Measurements from ENCODE around the gene RTN4R. TPM values are rescaled to one million over a fixed set of nuclear protein-coding genes. Genes with fewer than 3 reads are reported as not detected.
"Not testable (repeated sequence)": the region's sequence is repeated elsewhere in the genome, so short reads cannot be mapped to it uniquely, and the experiment has no call there.

Gene RTN4R
- total RNA-seq, 4 donors from 2014 or later = 9.1 to 15.7 (median 12.9) TPM

DNA sequence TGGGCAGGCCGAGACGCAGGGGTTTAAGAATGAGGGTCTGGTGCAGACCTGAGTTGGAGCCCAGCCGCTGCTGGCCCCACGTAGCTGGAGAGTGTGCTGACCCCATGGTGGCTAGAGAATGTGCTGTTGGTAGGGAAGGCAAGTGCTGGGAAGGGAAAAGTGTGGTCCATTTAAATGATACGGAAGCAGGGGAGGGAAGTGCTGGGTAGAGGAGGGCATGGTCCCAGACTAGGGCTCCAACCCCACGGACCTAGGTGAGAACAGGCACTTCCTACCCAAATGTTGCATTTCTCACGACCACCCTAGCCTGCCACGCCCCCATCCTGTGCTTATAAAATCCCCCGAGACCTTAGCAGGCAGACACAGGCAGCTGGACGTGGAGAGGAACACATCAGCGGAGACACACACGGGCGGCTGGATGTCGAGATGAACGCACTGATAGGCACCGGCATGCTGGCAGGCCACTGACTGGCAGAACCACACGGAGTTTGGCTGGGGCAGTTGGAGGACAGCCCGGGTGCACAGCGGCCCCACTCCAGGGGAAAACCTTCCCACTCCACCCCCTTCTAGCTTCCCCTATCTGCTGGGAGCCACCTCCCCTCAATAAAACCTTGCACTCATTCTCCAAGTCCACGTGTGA is 18.8 kb upstream of the RTN4R start:
- DNase-seq (ENCODE audit: low spot score in 2 of 2); H3K4me3 ChIP-seq (ENCODE audit: low read depth, poor library complexity, severe bottlenecking); intact Hi-C loops (cut with DNase I; ENCODE audit: low total_unique reads): not testable (repeated sequence)
- 60 to 77% methylated on average over 8 to 13 of the region's 20 CpGs for WGBS, 2 donors

GRCh38 chr22:20286312-20286660 is 18.2 kb upstream of the RTN4R start:
- DNase-seq (ENCODE audit: low spot score in 2 of 2); intact Hi-C loops (cut with DNase I; ENCODE audit: low total_unique reads); H3K4me3 ChIP-seq (ENCODE audit: low read depth, poor library complexity, severe bottlenecking): not testable (repeated sequence)
- WGBS, 2 donors = 25 to 27% methylated on average over 8 of the region's 8 CpGs

GRCh38 chr22:20285473-20286311 is 17.6 kb upstream of the RTN4R start:
- not testable (repeated sequence) for H3K4me3 ChIP-seq (ENCODE audit: low read depth, poor library complexity, severe bottlenecking)
- 18 to 27% methylated on average over 4 to 5 of the region's 12 CpGs for WGBS, 2 donors
- peak; percentile 68 to 95 for DNase-seq (ENCODE audit: low spot score in 2 of 2)
- intact Hi-C loops (cut with DNase I; ENCODE audit: low total_unique reads) = loop anchor here (2.0 kb wide), 1 partner anchor 129 kb away; no protein-coding TSS in a partner anchor

DNA sequence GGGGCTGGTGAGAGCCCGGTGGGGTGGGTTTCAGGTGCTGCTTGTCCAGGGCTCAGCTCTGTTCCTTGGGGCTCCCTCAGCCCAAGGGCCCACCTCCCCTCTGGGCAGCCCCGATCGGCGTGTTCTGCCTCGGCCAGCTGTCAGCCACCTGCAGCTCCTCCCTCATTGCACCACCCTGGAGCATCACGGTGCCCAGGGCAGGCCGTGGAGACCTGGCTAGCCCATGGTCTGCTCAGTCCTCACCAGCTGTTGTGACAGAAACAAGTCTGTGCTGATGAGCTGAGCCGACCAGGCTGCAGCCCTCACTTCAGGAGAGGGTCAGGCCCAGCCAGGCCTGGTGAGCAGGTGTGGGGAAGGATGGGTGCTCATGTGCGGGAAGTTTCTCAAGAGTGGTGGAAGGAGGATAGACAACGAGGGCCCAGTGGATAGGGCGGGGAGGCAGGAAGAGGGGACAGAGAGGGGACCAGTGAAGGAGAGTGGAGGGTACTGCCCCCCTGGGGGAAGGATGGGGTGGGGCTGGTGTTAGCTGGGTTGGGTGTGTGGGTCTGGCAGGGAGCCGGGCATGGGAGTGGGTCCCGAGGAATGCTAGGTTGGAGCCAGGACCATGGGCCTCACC is 16.5 kb upstream of the RTN4R start:
- WGBS, 2 donors = 69 to 71% methylated on average over 12 to 13 of the region's 13 CpGs
- DNase-seq (ENCODE audit: low spot score in 2 of 2) = no peak
- TF ChIP-seq CTCF (IDR thresholded peaks at IDR 0.05) (no peak), POLR2A (IDR thresholded peaks at IDR 0.05) (no peak)
- no peak overlapping the region for H3K4me3 ChIP-seq (ENCODE audit: low read depth, poor library complexity, severe bottlenecking)
- intact Hi-C loops (cut with DNase I; ENCODE audit: low total_unique reads) = loop anchor here (2.0 kb wide), 1 partner anchor 128 kb away; no protein-coding TSS in a partner anchor

GRCh38 chr22:20283674-20284066 is 15.6 kb upstream of the RTN4R start:
- no peak overlapping the region for H3K4me3 ChIP-seq (ENCODE audit: low read depth, poor library complexity, severe bottlenecking)
- intact Hi-C loops (cut with DNase I; ENCODE audit: low total_unique reads) = loop anchor here (2.0 kb wide), 1 partner anchor 127 kb away; no protein-coding TSS in a partner anchor
- no peak for DNase-seq (ENCODE audit: low spot score in 2 of 2)
- TF ChIP-seq CTCF (IDR thresholded peaks at IDR 0.05) = no peak
- TF ChIP-seq POLR2A (IDR thresholded peaks at IDR 0.05) = no peak
- 25 to 46% methylated on average over 3 to 5 of the region's 5 CpGs for WGBS, 2 donors

- DNase-seq (ENCODE audit: low spot score in 2 of 2) = no peak
- WGBS, 2 donors = 80 to 85% methylated on average over 10 to 13 of the region's 15 CpGs
- TF ChIP-seq POLR2A (IDR thresholded peaks at IDR 0.05) (no peak), CTCF (IDR thresholded peaks at IDR 0.05) (no peak)
- intact Hi-C loops (cut with DNase I; ENCODE audit: low total_unique reads) = no loop called here
- H3K4me3 ChIP-seq (ENCODE audit: low read depth, poor library complexity, severe bottlenecking) = no peak overlapping the region
Observed at GRCh38 chr22:20282901-20283673, 15.0 kb upstream of the RTN4R start.

- 63 to 86% methylated on average over 2 to 12 of the region's 12 CpGs for WGBS, 2 donors
- intact Hi-C loops (cut with DNase I; ENCODE audit: low total_unique reads) = no loop called here
- H3K4me3 ChIP-seq (ENCODE audit: low read depth, poor library complexity, severe bottlenecking) = no peak overlapping the region
- no peak for TF ChIP-seq POLR2A (IDR thresholded peaks at IDR 0.05)
- no peak for TF ChIP-seq CTCF (IDR thresholded peaks at IDR 0.05)
- no peak for DNase-seq (ENCODE audit: low spot score in 2 of 2)
Observed at GRCh38 chr22:20281891-20282290, 13.8 kb upstream of the RTN4R start.

DNA sequence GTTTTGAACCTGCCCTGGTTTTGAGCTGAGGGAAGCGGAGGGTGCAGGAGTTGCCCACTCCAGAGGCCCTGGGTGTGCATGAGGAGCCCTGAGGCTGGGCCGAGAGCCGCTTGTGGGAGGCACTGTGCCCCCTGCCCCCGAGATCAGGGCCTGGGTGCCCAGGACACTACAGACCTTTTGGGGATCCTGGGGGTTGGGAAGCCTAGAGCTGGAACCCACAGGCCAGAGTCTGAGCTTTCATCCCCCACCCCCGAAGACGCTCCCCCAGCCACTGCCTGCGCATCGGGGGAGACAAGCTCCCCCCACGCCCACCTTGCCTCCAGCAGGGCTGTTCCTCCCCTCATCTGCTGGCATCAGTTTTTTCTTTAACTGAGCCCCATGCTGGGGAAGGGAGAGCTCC is 13.4 kb upstream of the RTN4R start:
- 67 to 82% methylated on average over 3 to 9 of the region's 9 CpGs for WGBS, 2 donors
- intact Hi-C loops (cut with DNase I; ENCODE audit: low total_unique reads) = not testable (repeated sequence)

More for the DNA sequence above, 13.4 kb upstream of the RTN4R start:
- H3K4me3 ChIP-seq (ENCODE audit: low read depth, poor library complexity, severe bottlenecking); DNase-seq (ENCODE audit: low spot score in 2 of 2): not testable (repeated sequence)

Measured in lower leg skin (tissue), 4 donors.